Osteoblast (primary cell): ENCODE data around the gene CDC42BPG. TPM values are rescaled to one million over a fixed set of nuclear protein-coding genes. Genes with fewer than 3 reads are reported as not detected.

ENCODE experiments used
- DNase-seq: peaks from one replicate; pipeline ENCODE4 v3.0.0; 2011; ENCODE audit warnings: low spot score, mixed read lengths; ENCODE audit not compliant: insufficient read length; ENCODE audit errors: missing footprints
- H2AFZ ChIP-seq: 2 replicates; pipeline ENCODE4 v1.6.0; 2011; ENCODE audit warnings: mild to moderate bottlenecking, low read length
- H3K27ac ChIP-seq: 2 replicates; pipeline ENCODE4 v1.5.1; 2011; ENCODE audit warnings: mild to moderate bottlenecking, low read depth, low read length, moderate library complexity
- H3K27me3 ChIP-seq: 2 replicates; pipeline ENCODE4 v1.6.0; 2012; ENCODE audit warnings: mild to moderate bottlenecking, control low read depth, inconsistent platforms, low read length, moderate library complexity; ENCODE audit not compliant: insufficient read depth
- H3K36me3 ChIP-seq: 2 replicates; pipeline ENCODE4 v1.5.1; 2011; ENCODE audit warnings: mild to moderate bottlenecking, low read length, control low read depth, moderate library complexity; ENCODE audit not compliant: insufficient read depth
- H3K4me1 ChIP-seq: 2 replicates; pipeline ENCODE4 v1.5.1; 2011; ENCODE audit warnings: mild to moderate bottlenecking, low read length, control low read depth, moderate library complexity; ENCODE audit not compliant: insufficient read depth
- H3K4me2 ChIP-seq: 2 replicates; pipeline ENCODE4 v1.6.0; 2011; ENCODE audit warnings: mild to moderate bottlenecking, low read length; ENCODE audit not compliant: insufficient read depth
- H3K4me3 ChIP-seq: fragments of 200-600 bp; sonication (generic); 3 replicates; pipeline ENCODE4 v1.5.1; 2012; ENCODE audit warnings: mild to moderate bottlenecking, low read length, inconsistent platforms; ENCODE audit not compliant: insufficient read depth
- H3K79me2 ChIP-seq: 2 replicates; pipeline ENCODE4 v1.6.0; 2012; ENCODE audit warnings: mild to moderate bottlenecking, low read length, control low read depth, inconsistent platforms; ENCODE audit not compliant: insufficient read depth
- H3K9me3 ChIP-seq: 2 replicates; pipeline ENCODE4 v1.5.1; 2011; ENCODE audit warnings: low read depth, low read length, control low read depth
- H4K20me1 ChIP-seq: 2 replicates; pipeline ENCODE4 v1.6.0; 2012; ENCODE audit warnings: mild to moderate bottlenecking, low read length, control low read depth; ENCODE audit not compliant: insufficient read depth
- CTCF ChIP-seq: IDR thresholded peaks from 2 replicates; pipeline ENCODE4 v1.5.1; 2011; ENCODE audit warnings: mild to moderate bottlenecking, low read depth, low read length, moderate library complexity; ENCODE audit errors: extremely low read depth
- total RNA-seq: library from RNA; depleted of rRNA; stranded (reverse); fragments of >200 nt; gene quantifications from 2 replicates; pipeline ENCODE4 v1.2.3, GENCODE V29; 2012

CDC42BPG gene
- total RNA-seq, 1 donor, result under 0.01 TPM

- Histone ChIP-seq H3K36me3 (no peaks in the 10 kb centered on the region), H3K4me1 (peaks cover 13% of the 10 kb centered on the region), H4K20me1 (no peaks in the 10 kb centered on the region), H3K27ac (peak overlapping the region; percentile 80), H3K4me2 (peak overlapping the region; percentile 5), H3K4me3 (no peak overlapping the region), H3K9me3 (no peaks in the 10 kb centered on the region), H3K79me2 (no peaks in the 10 kb centered on the region), H2AFZ (no peak overlapping the region), H3K27me3 (no peaks in the 10 kb centered on the region)
- DNase-seq, result peak; percentile 96
- no peak for TF ChIP-seq CTCF
Observed at GRCh38 chr11:64885367-64886286, 41.2 kb upstream of the CDC42BPG start.

- H3K4me3 ChIP-seq, result no peak overlapping the region
- no peak overlapping the region for H3K27ac ChIP-seq
- H4K20me1 ChIP-seq, result no peaks in the 10 kb centered on the region
- no peaks in the 10 kb centered on the region for H3K9me3 ChIP-seq
- H3K4me1 ChIP-seq, result peaks cover 28% of the 10 kb centered on the region
- H3K79me2 ChIP-seq, result no peaks in the 10 kb centered on the region
- no peak overlapping the region for H2AFZ ChIP-seq
- H3K4me2 ChIP-seq, result no peak overlapping the region
- H3K36me3 ChIP-seq, result no peaks in the 10 kb centered on the region
- no peak for TF ChIP-seq CTCF
- no peak for DNase-seq
- no peaks in the 10 kb centered on the region for H3K27me3 ChIP-seq
Observed at GRCh38 chr11:64884019-64884418, 39.6 kb upstream of the CDC42BPG start.

GRCh38 chr11:64883575-64883974 is 39.1 kb upstream of the CDC42BPG start:
- no peak for DNase-seq

More at GRCh38 chr11:64883575-64883974, 39.1 kb upstream of the CDC42BPG start:
- Histone ChIP-seq H2AFZ (no peak overlapping the region), H3K4me1 (peaks cover 30% of the 10 kb centered on the region), H3K36me3 (no peaks in the 10 kb centered on the region), H3K27ac (no peak overlapping the region), H3K27me3 (no peaks in the 10 kb centered on the region), H3K4me2 (no peak overlapping the region), H4K20me1 (no peaks in the 10 kb centered on the region), H3K79me2 (no peaks in the 10 kb centered on the region), H3K4me3 (no peak overlapping the region), H3K9me3 (no peaks in the 10 kb centered on the region)
- TF ChIP-seq CTCF, result no peak
